ENCODE data around the gene GTPBP1. TPM values are rescaled to one million over a fixed set of nuclear protein-coding genes. Genes with fewer than 3 reads are reported as not detected.
A peak's percentile ranks its signal among the peaks of the same experiment; 100 is the strongest.

Gene GTPBP1
- total RNA-seq, 4 donors from 2014 or later = 16.2 to 71.5 (median 56.1) TPM

- intact Hi-C loops (cut with DNase I; ENCODE audit: low total_unique reads) = no loop called here
- H3K27me3 ChIP-seq = no peaks in the 10 kb centered on the region
- no peak for DNase-seq
- H3K4me3 ChIP-seq = no peak overlapping the region
- TF ChIP-seq POLR2A (IDR thresholded peaks at IDR 0.05) = no peak
- no peak for TF ChIP-seq CTCF (IDR thresholded peaks at IDR 0.05)
- no peaks in the 10 kb centered on the region for H3K4me1 ChIP-seq
- no peaks in the 10 kb centered on the region for H3K36me3 ChIP-seq
- H3K9me3 ChIP-seq = no peaks in the 10 kb centered on the region
- H3K27ac ChIP-seq = no peak overlapping the region
These were observed 11.1 kb downstream of the GTPBP1 start for GRCh38 chr22:38716826-38717225.

GRCh38 chr22:38717244-38717643 lies 11.5 kb downstream of the GTPBP1 start:
- Histone ChIP-seq H3K36me3 (no peaks in the 10 kb centered on the region), H3K4me1 (no peaks in the 10 kb centered on the region), H3K9me3 (no peaks in the 10 kb centered on the region), H3K4me3 (no peak overlapping the region), H3K27me3 (no peaks in the 10 kb centered on the region), H3K27ac (peak overlapping the region in 1 of 2 donors; percentile 53)
- intact Hi-C loops (cut with DNase I; ENCODE audit: low total_unique reads) = no loop called here
- TF ChIP-seq POLR2A (IDR thresholded peaks at IDR 0.05) (no peak), CTCF (IDR thresholded peaks at IDR 0.05) (no peak)
- DNase-seq = no peak

- Histone ChIP-seq H3K27me3 (no peaks in the 10 kb centered on the region), H3K27ac (peak overlapping the region; percentile 8 to 53), H3K36me3 (no peaks in the 10 kb centered on the region), H3K9me3 (no peaks in the 10 kb centered on the region), H3K4me1 (no peaks in the 10 kb centered on the region), H3K4me3 (no peak overlapping the region)
- intact Hi-C loops (cut with DNase I; ENCODE audit: low total_unique reads) = no loop called here
- TF ChIP-seq CTCF (IDR thresholded peaks at IDR 0.05) = peak in 3 of 4 experiments; percentile 58 to 61 (median 61)
- no peak for TF ChIP-seq POLR2A (IDR thresholded peaks at IDR 0.05)
- DNase-seq = peak; percentile 59 to 64
These were observed 12.7 kb downstream of the GTPBP1 start for GRCh38 chr22:38718414-38718813.

- no peak for TF ChIP-seq CTCF (IDR thresholded peaks at IDR 0.05)
- TF ChIP-seq POLR2A (IDR thresholded peaks at IDR 0.05) = no peak
- H3K9me3 ChIP-seq = no peaks in the 10 kb centered on the region
- peak overlapping the region in 1 of 2 donors; percentile 53 for H3K27ac ChIP-seq
- intact Hi-C loops (cut with DNase I; ENCODE audit: low total_unique reads) = no loop called here
- no peak for DNase-seq
- no peaks in the 10 kb centered on the region for H3K36me3 ChIP-seq
- H3K4me1 ChIP-seq = no peaks in the 10 kb centered on the region
- H3K27me3 ChIP-seq = no peaks in the 10 kb centered on the region
- no peak overlapping the region for H3K4me3 ChIP-seq
These were observed 13.5 kb downstream of the GTPBP1 start for GRCh38 chr22:38719196-38719595.

- no peaks in the 10 kb centered on the region for H3K27me3 ChIP-seq
- no peaks in the 10 kb centered on the region for H3K36me3 ChIP-seq
- DNase-seq = no peak
- H3K27ac ChIP-seq = no peak overlapping the region
- no peaks in the 10 kb centered on the region for H3K4me1 ChIP-seq
- intact Hi-C loops (cut with DNase I; ENCODE audit: low total_unique reads) = no loop called here
- TF ChIP-seq CTCF (IDR thresholded peaks at IDR 0.05) (no peak), POLR2A (IDR thresholded peaks at IDR 0.05) (no peak)
- no peak overlapping the region for H3K4me3 ChIP-seq
- no peaks in the 10 kb centered on the region for H3K9me3 ChIP-seq
These were observed 14.6 kb downstream of the GTPBP1 start for GRCh38 chr22:38720350-38720749.

All from uterus (tissue), 4 donors.